Measurements from ENCODE around the gene SMCO2.
A peak's percentile ranks its signal among the peaks of the same experiment; 100 is the strongest.

The SMCO2 gene

DNA sequence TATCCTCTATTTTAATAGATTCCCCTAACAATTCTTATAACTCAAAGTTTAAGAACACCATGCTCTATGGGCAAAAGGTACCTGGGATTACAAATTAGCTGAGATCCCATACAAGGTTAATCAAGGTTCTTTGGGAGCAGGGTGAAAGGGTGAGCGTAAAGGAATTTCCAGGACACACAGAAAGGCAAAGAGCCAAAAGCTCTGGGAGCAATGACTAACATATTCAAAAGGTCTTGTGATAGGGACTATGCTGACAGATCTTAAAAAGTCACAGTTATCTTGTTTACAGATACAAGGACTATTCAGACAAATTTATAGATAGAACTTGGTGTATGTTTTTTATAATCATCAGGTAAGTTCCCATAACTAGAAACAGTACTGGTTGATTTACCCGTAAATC lies 58.0 kb downstream of the SMCO2 start:
- TF ChIP-seq PPARA (CRISPR knock-in tag; IDR thresholded peaks at IDR 0.05; ENCODE audit: borderline replicate concordance), result no peak
- no peak for TF ChIP-seq ZFP30 (CRISPR knock-in tag; IDR thresholded peaks at IDR 0.05)
- no peak for TF ChIP-seq OSR1 (CRISPR knock-in tag; IDR thresholded peaks at IDR 0.05)
- no peak for TF ChIP-seq ZC3H10 (CRISPR knock-in tag; IDR thresholded peaks at IDR 0.05)
- TF ChIP-seq, protein P1, sequence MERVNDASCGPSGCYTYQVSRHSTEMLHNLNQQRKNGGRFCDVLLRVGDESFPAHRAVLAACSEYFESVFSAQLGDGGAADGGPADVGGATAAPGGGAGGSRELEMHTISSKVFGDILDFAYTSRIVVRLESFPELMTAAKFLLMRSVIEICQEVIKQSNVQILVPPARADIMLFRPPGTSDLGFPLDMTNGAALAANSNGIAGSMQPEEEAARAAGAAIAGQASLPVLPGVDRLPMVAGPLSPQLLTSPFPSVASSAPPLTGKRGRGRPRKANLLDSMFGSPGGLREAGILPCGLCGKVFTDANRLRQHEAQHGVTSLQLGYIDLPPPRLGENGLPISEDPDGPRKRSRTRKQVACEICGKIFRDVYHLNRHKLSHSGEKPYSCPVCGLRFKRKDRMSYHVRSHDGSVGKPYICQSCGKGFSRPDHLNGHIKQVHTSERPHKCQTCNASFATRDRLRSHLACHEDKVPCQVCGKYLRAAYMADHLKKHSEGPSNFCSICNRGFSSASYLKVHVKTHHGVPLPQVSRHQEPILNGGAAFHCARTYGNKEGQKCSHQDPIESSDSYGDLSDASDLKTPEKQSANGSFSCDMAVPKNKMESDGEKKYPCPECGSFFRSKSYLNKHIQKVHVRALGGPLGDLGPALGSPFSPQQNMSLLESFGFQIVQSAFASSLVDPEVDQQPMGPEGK (CRISPR knock-in tag; IDR thresholded peaks at IDR 0.05; ENCODE audit: borderline replicate concordance), result no peak
- TF ChIP-seq TCF4 (CRISPR knock-in tag; IDR thresholded peaks at IDR 0.05; ENCODE audit: borderline replicate concordance), result no peak
- no peak for TF ChIP-seq TOX (CRISPR knock-in tag; IDR thresholded peaks at IDR 0.05; ENCODE audit: borderline replicate concordance)
- no peak for TF ChIP-seq BACH2 (CRISPR knock-in tag; IDR thresholded peaks at IDR 0.05; ENCODE audit: borderline replicate concordance)
- TF ChIP-seq, protein P2, sequence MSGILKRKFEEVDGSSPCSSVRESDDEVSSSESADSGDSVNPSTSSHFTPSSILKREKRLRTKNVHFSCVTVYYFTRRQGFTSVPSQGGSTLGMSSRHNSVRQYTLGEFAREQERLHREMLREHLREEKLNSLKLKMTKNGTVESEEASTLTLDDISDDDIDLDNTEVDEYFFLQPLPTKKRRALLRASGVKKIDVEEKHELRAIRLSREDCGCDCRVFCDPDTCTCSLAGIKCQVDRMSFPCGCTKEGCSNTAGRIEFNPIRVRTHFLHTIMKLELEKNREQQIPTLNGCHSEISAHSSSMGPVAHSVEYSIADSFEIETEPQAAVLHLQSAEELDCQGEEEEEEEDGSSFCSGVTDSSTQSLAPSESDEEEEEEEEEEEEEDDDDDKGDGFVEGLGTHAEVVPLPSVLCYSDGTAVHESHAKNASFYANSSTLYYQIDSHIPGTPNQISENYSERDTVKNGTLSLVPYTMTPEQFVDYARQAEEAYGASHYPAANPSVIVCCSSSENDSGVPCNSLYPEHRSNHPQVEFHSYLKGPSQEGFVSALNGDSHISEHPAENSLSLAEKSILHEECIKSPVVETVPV (CRISPR knock-in tag; IDR thresholded peaks at IDR 0.05), result no peak
- no peak for TF ChIP-seq ZNF565 (CRISPR knock-in tag; conservative IDR thresholded peaks at IDR 0.05; ENCODE audit: low read depth)
- no peak for TF ChIP-seq ZNF8 (CRISPR knock-in tag; IDR thresholded peaks at IDR 0.05)
- no peak for TF ChIP-seq GLIS3 (CRISPR knock-in tag; IDR thresholded peaks at IDR 0.05)
- no peak for TF ChIP-seq CSDC2 (CRISPR knock-in tag; IDR thresholded peaks at IDR 0.05)
- ATAC-seq, result peak; percentile 47; the same call in 2 of the 3 replicates

DNA sequence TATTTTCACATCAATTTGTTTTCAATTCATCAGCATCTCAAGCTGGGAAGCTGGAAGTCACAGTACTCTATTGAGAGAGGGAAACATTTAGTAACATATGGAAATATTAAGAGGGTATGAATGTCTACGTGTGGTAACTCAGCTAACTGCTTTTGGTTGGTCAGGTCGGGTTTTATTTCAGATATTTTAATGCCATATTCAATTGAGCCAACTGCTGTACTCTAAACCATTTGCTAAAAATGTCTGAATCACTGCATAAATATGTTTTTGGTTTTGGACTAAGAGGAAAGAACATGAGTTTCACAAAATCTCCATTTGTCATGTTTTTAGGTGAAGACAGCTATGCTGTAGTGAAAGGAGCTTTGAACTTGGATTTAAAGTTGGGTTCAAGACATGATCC lies 58.6 kb downstream of the SMCO2 start:
- ATAC-seq, result peak; percentile 97
- 0 out of 2 replicates have a peak, but pooled peaks have one; percentile 21 for TF ChIP-seq ZC3H10 (CRISPR knock-in tag; IDR thresholded peaks at IDR 0.05)
- TF ChIP-seq, protein P2 (CRISPR knock-in tag; IDR thresholded peaks at IDR 0.05), result no peak

DNA sequence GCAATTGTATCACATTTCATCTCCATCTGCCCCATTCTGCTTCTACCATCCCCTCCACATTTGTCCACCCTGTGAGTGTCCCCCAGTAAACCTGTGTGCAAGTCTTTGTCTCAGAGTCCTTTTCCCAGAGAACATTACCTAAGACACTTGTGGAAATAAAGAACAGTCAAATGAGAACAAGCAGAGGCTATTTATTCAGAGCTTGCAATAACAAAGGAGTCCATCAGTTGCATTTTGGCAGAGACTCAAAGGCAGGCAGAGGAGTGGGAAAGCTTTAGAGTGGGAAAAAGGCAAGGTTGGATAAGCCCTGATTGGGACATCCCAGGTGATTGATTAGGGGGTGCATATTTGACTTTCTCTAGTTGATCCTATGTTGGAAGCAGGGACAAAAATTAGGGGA lies 59.2 kb downstream of the SMCO2 start:
- TF ChIP-seq ZNF70 (CRISPR knock-in tag; IDR thresholded peaks at IDR 0.05), result no peak
- TF ChIP-seq PPARA (CRISPR knock-in tag; IDR thresholded peaks at IDR 0.05; ENCODE audit: borderline replicate concordance), result no peak
- TF ChIP-seq RARB (CRISPR knock-in tag; IDR thresholded peaks at IDR 0.05), result no peak
- TF ChIP-seq ZFP3 (CRISPR knock-in tag; IDR thresholded peaks at IDR 0.05), result no peak
- TF ChIP-seq, protein P3, sequence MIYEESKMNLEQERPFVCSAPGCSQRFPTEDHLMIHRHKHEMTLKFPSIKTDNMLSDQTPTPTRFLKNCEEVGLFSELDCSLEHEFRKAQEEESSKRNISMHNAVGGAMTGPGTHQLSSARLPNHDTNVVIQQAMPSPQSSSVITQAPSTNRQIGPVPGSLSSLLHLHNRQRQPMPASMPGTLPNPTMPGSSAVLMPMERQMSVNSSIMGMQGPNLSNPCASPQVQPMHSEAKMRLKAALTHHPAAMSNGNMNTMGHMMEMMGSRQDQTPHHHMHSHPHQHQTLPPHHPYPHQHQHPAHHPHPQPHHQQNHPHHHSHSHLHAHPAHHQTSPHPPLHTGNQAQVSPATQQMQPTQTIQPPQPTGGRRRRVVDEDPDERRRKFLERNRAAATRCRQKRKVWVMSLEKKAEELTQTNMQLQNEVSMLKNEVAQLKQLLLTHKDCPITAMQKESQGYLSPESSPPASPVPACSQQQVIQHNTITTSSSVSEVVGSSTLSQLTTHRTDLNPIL (CRISPR knock-in tag; IDR thresholded peaks at IDR 0.05; ENCODE audit: low read depth), result no peak
- no peak for TF ChIP-seq TCF4 (CRISPR knock-in tag; IDR thresholded peaks at IDR 0.05; ENCODE audit: borderline replicate concordance)
- peak; percentile 39 for ATAC-seq

DNA sequence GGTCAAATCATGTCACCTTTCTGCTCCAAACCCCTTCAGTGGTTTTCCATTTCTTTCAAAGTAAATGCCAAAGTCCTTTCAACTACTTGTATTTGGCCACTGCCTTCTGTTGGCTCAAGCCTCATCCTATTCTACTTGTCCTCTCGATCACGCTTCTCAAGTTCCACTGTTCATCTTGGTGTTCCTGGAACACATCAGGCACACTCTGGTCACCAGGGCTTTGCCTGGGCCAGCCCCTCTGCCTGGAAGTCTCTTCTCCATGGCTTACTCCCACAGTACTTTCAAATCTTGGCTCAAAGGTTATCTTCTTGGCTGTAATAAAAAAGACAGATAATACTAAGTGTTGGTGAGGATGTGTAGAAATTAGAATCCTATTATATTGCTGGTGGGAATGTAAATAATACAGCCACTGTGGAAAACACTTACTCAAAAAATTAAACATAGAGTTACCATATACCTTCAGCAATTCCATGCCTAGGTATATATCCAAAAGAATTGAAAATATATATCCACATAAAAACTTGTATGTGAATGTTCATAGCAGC lies 60.2 kb downstream of the SMCO2 start:
- ATAC-seq, result no peak
- TF ChIP-seq, protein P4, sequence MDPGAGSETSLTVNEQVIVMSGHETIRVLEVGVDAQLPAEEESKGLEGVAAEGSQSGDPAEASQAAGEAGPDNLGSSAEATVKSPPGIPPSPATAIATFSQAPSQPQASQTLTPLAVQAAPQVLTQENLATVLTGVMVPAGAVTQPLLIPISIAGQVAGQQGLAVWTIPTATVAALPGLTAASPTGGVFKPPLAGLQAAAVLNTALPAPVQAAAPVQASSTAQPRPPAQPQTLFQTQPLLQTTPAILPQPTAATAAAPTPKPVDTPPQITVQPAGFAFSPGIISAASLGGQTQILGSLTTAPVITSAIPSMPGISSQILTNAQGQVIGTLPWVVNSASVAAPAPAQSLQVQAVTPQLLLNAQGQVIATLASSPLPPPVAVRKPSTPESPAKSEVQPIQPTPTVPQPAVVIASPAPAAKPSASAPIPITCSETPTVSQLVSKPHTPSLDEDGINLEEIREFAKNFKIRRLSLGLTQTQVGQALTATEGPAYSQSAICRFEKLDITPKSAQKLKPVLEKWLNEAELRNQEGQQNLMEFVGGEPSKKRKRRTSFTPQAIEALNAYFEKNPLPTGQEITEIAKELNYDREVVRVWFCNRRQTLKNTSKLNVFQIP (CRISPR knock-in tag; IDR thresholded peaks at IDR 0.05; ENCODE audit: borderline replicate concordance, low read depth), result no peak
- no peak for TF ChIP-seq ZNF565 (CRISPR knock-in tag; conservative IDR thresholded peaks at IDR 0.05; ENCODE audit: low read depth)
- TF ChIP-seq RARB (CRISPR knock-in tag; IDR thresholded peaks at IDR 0.05), result no peak
- no peak for TF ChIP-seq PPARA (CRISPR knock-in tag; IDR thresholded peaks at IDR 0.05; ENCODE audit: borderline replicate concordance)
- no peak for TF ChIP-seq ZC3H10 (CRISPR knock-in tag; IDR thresholded peaks at IDR 0.05)
- TF ChIP-seq, protein P5, sequence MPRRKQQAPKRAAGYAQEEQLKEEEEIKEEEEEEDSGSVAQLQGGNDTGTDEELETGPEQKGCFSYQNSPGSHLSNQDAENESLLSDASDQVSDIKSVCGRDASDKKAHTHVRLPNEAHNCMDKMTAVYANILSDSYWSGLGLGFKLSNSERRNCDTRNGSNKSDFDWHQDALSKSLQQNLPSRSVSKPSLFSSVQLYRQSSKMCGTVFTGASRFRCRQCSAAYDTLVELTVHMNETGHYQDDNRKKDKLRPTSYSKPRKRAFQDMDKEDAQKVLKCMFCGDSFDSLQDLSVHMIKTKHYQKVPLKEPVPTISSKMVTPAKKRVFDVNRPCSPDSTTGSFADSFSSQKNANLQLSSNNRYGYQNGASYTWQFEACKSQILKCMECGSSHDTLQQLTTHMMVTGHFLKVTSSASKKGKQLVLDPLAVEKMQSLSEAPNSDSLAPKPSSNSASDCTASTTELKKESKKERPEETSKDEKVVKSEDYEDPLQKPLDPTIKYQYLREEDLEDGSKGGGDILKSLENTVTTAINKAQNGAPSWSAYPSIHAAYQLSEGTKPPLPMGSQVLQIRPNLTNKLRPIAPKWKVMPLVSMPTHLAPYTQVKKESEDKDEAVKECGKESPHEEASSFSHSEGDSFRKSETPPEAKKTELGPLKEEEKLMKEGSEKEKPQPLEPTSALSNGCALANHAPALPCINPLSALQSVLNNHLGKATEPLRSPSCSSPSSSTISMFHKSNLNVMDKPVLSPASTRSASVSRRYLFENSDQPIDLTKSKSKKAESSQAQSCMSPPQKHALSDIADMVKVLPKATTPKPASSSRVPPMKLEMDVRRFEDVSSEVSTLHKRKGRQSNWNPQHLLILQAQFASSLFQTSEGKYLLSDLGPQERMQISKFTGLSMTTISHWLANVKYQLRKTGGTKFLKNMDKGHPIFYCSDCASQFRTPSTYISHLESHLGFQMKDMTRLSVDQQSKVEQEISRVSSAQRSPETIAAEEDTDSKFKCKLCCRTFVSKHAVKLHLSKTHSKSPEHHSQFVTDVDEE (CRISPR knock-in tag; IDR thresholded peaks at IDR 0.05), result no peak
- TF ChIP-seq SNAI2 (CRISPR knock-in tag; IDR thresholded peaks at IDR 0.05), result no peak
- no peak for TF ChIP-seq CSDC2 (CRISPR knock-in tag; IDR thresholded peaks at IDR 0.05)
- TF ChIP-seq TOX (CRISPR knock-in tag; IDR thresholded peaks at IDR 0.05; ENCODE audit: borderline replicate concordance), result no peak
- TF ChIP-seq, protein P1 (CRISPR knock-in tag; IDR thresholded peaks at IDR 0.05; ENCODE audit: borderline replicate concordance), result no peak
- TF ChIP-seq, protein P3 (CRISPR knock-in tag; IDR thresholded peaks at IDR 0.05; ENCODE audit: low read depth), result no peak

All from SK-N-SH treated with all-trans-retinoic acid at 6 μM for 48 hours (cell line).